Thyroid gland (tissue), 4 donors: ENCODE measurements around the gene ANTXR2. TPM values are rescaled to one million over a fixed set of nuclear protein-coding genes. Genes with fewer than 3 reads are reported as not detected.

Experiments used
- DNase-seq, 2 donors: peaks; one replicate each; pipeline ENCODE4 v3.0.0-alpha.2; 2019
- H3K27ac ChIP-seq, 3 donors: fragments of 200-600 bp; sonication (generic); 1 replicate in 2 of 3; 2 replicates in 1 of 3; pipeline ENCODE4 v1.5.1; 2016 to 2019; ENCODE audit warnings: mild to moderate bottlenecking in 1 of 3, moderate library complexity in 1 of 3
- H3K27me3 ChIP-seq: fragments of 200-600 bp; sonication (generic); one replicate; pipeline ENCODE4 v1.5.1; 2019
- H3K36me3 ChIP-seq, 2 donors: fragments of 200-600 bp; sonication (generic); one replicate each; pipeline ENCODE4 v1.5.1; 2016 to 2019
- H3K4me1 ChIP-seq, 2 donors: fragments of 200-600 bp; sonication (generic); one replicate each; pipeline ENCODE4 v1.5.1; 2017 to 2019
- H3K4me3 ChIP-seq, 3 donors: fragments of 200-600 bp; sonication (generic); replicated peaks in 1 of 3; 1 replicate in 2 of 3; 2 replicates in 1 of 3; pipeline ENCODE4 v1.5.1; 2016; ENCODE audit warnings: mild to moderate bottlenecking in 1 of 3
- H3K9me3 ChIP-seq: fragments of 200-600 bp; sonication (generic); one replicate; pipeline ENCODE4 v1.5.1; 2017
- POLR2A ChIP-seq, 2 donors: fragments of 450-650 bp; IDR thresholded peaks; one replicate each; pipeline ENCODE4 v1.6.1; 2017; ENCODE audit warnings: antibody characterized with exemption in 2 of 2, mild to moderate bottlenecking in 2 of 2, moderate library complexity in 1 of 2
- WGBS, 2 donors: methylation state at CpG; one replicate each; pipeline ENCODE4 v1.1.5; 2017; 5-methylcytosine and 5-hydroxymethylcytosine counted together
- intact Hi-C: fragments of 100-400 bp; cut with DNase I; formaldehyde crosslinking; loops from one replicate; pipeline ENCODE4 v1.15.1; 2023
- total RNA-seq, 4 donors: library from RNA; depleted of rRNA; stranded (reverse); fragments of >200 nt; gene quantifications; one replicate each; pipeline ENCODE4 v1.2.3, GENCODE V29; 2016
- TF ChIP-seq, protein P1 (sequence below), 6 experiments: fragments of 200-600 bp in 3 of 6; fragments of 450-650 bp in 3 of 6; sonication (generic) in 3 of 6; IDR thresholded peaks; one replicate each; pipeline ENCODE4 v1.5.1; 2016 to 2019; ENCODE audit warnings: antibody characterized with exemption in 6 of 6, mild to moderate bottlenecking in 2 of 6, inconsistent platforms in 1 of 6, moderate library complexity in 1 of 6

Gene ANTXR2
- total RNA-seq, 4 donors from 2014 or later: 21.2 to 46.1 (median 24.3) TPM

DNA sequence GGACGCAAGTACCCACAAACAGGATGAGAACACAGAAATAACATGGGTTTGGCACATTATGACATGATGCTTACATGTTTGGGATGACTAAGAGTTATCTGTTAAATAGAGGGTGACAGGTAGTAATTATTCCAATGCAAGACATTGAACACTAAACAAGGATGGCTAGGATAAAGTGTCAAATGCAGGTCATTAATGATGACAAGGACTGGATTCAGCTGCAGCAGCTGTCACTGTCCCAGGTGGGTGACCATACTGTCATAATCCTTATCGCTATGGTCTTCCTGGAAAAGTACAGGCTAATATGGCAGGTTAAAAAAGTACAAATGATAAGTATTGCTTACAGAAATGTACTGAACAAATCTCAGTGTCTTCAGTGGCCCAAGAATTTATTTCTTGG, 123.9 kb downstream of the ANTXR2 start:
- WGBS, 2 donors: 96 to 98% methylated on average over 2 of the region's 2 CpGs
- H3K27ac ChIP-seq: no peak overlapping the region
- intact Hi-C loops: no loop called here

DNA sequence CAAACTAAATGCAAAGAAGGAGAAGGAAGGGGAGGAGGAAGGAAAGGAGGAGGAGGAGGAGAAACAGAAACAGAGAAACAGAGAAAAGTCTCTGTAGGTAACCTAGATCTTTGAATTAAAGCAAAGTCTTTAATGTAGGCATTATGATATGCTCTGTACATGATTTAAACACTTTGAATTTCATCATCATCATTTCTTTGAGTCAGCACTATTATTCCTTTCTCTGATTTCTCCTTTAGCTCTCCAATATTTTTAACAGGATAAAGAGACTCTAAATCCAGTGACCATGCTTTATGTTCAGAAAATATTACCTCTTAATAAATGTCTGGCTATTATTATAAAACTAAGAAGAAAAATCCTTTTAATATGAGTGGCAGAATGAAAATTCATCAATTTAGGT, 124.3 kb downstream of the ANTXR2 start:
- H3K4me3 ChIP-seq: no peak overlapping the region
- intact Hi-C loops: no loop called here
- no peaks in the 10 kb centered on the region for H3K27me3 ChIP-seq
- H3K4me1 ChIP-seq: peaks cover 0 to 6% of the 10 kb centered on the region in 2 donors
- no peak for TF ChIP-seq POLR2A (IDR thresholded peaks at IDR 0.05)
- TF ChIP-seq, protein P1, sequence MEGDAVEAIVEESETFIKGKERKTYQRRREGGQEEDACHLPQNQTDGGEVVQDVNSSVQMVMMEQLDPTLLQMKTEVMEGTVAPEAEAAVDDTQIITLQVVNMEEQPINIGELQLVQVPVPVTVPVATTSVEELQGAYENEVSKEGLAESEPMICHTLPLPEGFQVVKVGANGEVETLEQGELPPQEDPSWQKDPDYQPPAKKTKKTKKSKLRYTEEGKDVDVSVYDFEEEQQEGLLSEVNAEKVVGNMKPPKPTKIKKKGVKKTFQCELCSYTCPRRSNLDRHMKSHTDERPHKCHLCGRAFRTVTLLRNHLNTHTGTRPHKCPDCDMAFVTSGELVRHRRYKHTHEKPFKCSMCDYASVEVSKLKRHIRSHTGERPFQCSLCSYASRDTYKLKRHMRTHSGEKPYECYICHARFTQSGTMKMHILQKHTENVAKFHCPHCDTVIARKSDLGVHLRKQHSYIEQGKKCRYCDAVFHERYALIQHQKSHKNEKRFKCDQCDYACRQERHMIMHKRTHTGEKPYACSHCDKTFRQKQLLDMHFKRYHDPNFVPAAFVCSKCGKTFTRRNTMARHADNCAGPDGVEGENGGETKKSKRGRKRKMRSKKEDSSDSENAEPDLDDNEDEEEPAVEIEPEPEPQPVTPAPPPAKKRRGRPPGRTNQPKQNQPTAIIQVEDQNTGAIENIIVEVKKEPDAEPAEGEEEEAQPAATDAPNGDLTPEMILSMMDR (IDR thresholded peaks at IDR 0.05): no peak
- peaks cover 0 to 3% of the 10 kb centered on the region in 2 donors for H3K36me3 ChIP-seq
- H3K9me3 ChIP-seq: no peaks in the 10 kb centered on the region
- no peak for DNase-seq
- no peak overlapping the region for H3K27ac ChIP-seq

More for the DNA sequence above, 123.9 kb downstream of the ANTXR2 start:
- H3K36me3 ChIP-seq: peaks cover 0 to 3% of the 10 kb centered on the region in 2 donors
- H3K4me1 ChIP-seq: peaks cover 0 to 6% of the 10 kb centered on the region in 2 donors
- no peak overlapping the region for H3K4me3 ChIP-seq
- TF ChIP-seq, protein P1 (IDR thresholded peaks at IDR 0.05): no peak
- TF ChIP-seq POLR2A (IDR thresholded peaks at IDR 0.05): no peak
- no peak for DNase-seq
- H3K27me3 ChIP-seq: no peaks in the 10 kb centered on the region
- H3K9me3 ChIP-seq: no peaks in the 10 kb centered on the region

DNA sequence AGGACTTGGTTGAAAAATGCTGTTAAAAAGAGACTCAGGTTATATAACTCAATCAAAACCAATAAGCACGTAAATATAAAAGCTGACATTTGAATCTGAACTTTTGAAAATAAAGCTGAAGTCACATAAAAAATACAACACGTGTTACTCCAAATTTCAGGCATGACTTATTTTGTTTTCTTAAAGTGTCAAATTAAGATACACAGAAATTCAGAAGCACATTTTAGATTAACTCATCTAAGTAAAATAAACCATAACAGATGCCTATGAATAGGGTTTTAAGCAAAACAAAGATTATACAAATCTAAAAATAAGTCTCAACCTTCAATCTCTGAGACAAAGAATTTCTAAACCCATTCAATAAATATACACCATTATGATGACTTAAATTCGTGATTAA, 124.8 kb downstream of the ANTXR2 start:
- H3K4me1 ChIP-seq: peaks cover 0 to 6% of the 10 kb centered on the region in 2 donors
- WGBS, 2 donors: 66 to 68% methylated on average over 3 of the region's 3 CpGs
- H3K9me3 ChIP-seq: no peaks in the 10 kb centered on the region
- peaks cover 0 to 3% of the 10 kb centered on the region in 2 donors for H3K36me3 ChIP-seq
- no peak for TF ChIP-seq POLR2A (IDR thresholded peaks at IDR 0.05)
- TF ChIP-seq, protein P1 (IDR thresholded peaks at IDR 0.05): no peak
- DNase-seq: no peak
- H3K4me3 ChIP-seq: no peak overlapping the region
- no peaks in the 10 kb centered on the region for H3K27me3 ChIP-seq
- intact Hi-C loops: no loop called here
- H3K27ac ChIP-seq: no peak overlapping the region

DNA sequence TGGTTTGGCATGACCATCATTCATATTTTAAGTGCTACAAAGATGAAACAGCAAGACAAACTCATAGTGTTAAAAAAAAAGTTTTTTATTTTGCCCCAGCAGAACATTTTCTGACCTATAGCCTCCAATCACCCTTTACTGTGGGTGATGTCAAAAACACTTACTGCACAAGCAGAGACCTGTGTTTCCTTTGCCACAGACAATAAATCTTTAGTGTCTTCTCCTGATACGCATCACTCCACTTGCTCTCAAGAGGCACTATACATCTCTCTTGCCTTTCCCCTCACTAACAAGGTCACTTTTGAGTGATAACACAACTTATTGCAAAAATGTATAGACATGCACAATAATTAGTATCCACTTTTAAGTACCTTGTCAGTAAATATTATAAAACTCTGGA, 125.6 kb downstream of the ANTXR2 start:
- intact Hi-C loops: no loop called here

DNA sequence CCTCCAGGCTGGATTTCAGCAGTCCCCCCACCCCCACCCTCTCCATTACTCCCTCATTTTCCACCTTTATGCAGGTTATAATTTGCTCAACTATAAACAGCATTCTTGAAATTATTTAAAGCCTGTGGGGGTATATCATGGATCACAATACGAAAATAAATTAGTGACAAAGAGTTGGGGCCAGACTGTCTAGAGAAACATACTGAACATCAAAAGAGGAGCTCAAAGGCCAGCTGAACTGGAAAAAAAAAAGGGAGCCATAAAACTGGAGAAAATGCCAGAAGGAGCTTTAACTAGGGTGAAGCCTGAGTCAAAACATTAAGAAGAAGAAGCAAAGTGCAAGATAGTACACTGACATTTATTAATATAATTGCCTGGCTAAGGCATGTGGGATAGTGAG, 137.8 kb downstream of the ANTXR2 start:
- TF ChIP-seq POLR2A (IDR thresholded peaks at IDR 0.05): no peak
- TF ChIP-seq, protein P1 (IDR thresholded peaks at IDR 0.05): no peak
- intact Hi-C loops: no loop called here
- Histone ChIP-seq H3K4me3 (no peak overlapping the region), H3K4me1 (no peaks in the 10 kb centered on the region), H3K36me3 (no peaks in the 10 kb centered on the region), H3K9me3 (no peaks in the 10 kb centered on the region), H3K27ac (no peak overlapping the region), H3K27me3 (no peaks in the 10 kb centered on the region)
- whole genome bisulfite sequencing, 2 donors: 65 to 74% methylated on average over 1 of the region's 1 CpG
- DNase-seq: no peak

More for the DNA sequence above, 125.6 kb downstream of the ANTXR2 start:
- Histone ChIP-seq H3K9me3 (no peaks in the 10 kb centered on the region), H3K36me3 (peaks cover 0 to 3% of the 10 kb centered on the region in 2 donors), H3K27ac (no peak overlapping the region), H3K4me3 (no peak overlapping the region), H3K4me1 (peaks cover 0 to 6% of the 10 kb centered on the region in 2 donors), H3K27me3 (no peaks in the 10 kb centered on the region)
- DNase-seq: no peak
- TF ChIP-seq POLR2A (IDR thresholded peaks at IDR 0.05): no peak
- TF ChIP-seq, protein P1 (IDR thresholded peaks at IDR 0.05): no peak
- 96 to 100% methylated on average over 1 of the region's 1 CpG for WGBS, 2 donors
